A549 (cell line): ENCODE data around the gene C6orf58. TPM values are rescaled to one million over a fixed set of nuclear protein-coding genes. Genes with fewer than 3 reads are reported as not detected.

Source experiments
- ATAC-seq, 2 experiments: fragments of 200-7000 bp in 1 of 2; fragments of >200 bp in 1 of 2; cut with Nextera tagmentation in 1 of 2; cut with Tn5 transposase in 1 of 2; 3 replicates each; pipeline versions ENCODE4 v1.8.0 to v1.9.1; 2018 to 2020; ENCODE audit warnings: mild to moderate bottlenecking in 1 of 2, moderate library complexity in 1 of 2
- CTCF ChIA-PET: fragments of 300-600 bp; sonication (Branson Sonifier 250); formaldehyde crosslinking; extraction: SDS; loops from one replicate; lab custom pipeline; 2021; ENCODE audit warnings: antibody characterized with exemption, inconsistent platforms; lab: Yijun Ruan, JAX
- POLR2A ChIA-PET: fragments of 350-600 bp; formaldehyde crosslinking; extraction: SDS; loops from one replicate; lab custom pipeline; 2021; ENCODE audit warnings: antibody characterized with exemption, inconsistent platforms; lab: Yijun Ruan, JAX
- DNase-seq, 2 experiments: peaks; one replicate each; pipeline versions ENCODE4 v3.0.0 to v3.0.0-alpha.2; 2011 to 2016; ENCODE audit warnings: low read depth in 1 of 2, low spot score in 1 of 2
- FAIRE-seq: peaks from 2 replicates; lab custom pipeline; 2011; peaks lifted over from hg19 to GRCh38; lab: Jason Lieb, UNC
- H3K27ac ChIP-seq, 2 experiments: fragments of >200 bp; sonication (Bioruptor Twin); formaldehyde crosslinking; 3 replicates each; pipeline ENCODE4 v1.5.1; 2016 to 2017
- H3K4me1 ChIP-seq: fragments of >200 bp; sonication (Bioruptor Twin); formaldehyde crosslinking; 3 replicates; pipeline ENCODE4 v1.6.1; 2016
- H3K4me2 ChIP-seq: fragments of >200 bp; sonication (Bioruptor Twin); formaldehyde crosslinking; 3 replicates; pipeline ENCODE4 v1.6.1; 2016
- H3K4me3 ChIP-seq: fragments of >200 bp; sonication (Bioruptor Twin); formaldehyde crosslinking; 3 replicates; pipeline ENCODE4 v1.5.1; 2016
- H3K9me3 ChIP-seq: fragments of >200 bp; sonication (Bioruptor Twin); formaldehyde crosslinking; 3 replicates; pipeline ENCODE4 v1.6.1; 2016
- ATOH8 ChIP-seq: fragments of 250-450 bp; sonication (Bioruptor Pico); IDR thresholded peaks from 2 replicates; pipeline ENCODE4 v1.5.0; 2020; ENCODE audit warnings: low read depth, mild to moderate bottlenecking, moderate library complexity
- BCL3 ChIP-seq: fragments of >200 bp; sonication (Bioruptor Twin); formaldehyde crosslinking; IDR thresholded peaks from 3 replicates; pipeline ENCODE4 v1.6.1; 2016
- CEBPB ChIP-seq, 2 experiments: fragments of >200 bp in 1 of 2; sonication (Bioruptor Twin) in 1 of 2; formaldehyde crosslinking in 1 of 2; IDR thresholded peaks; 2 replicates each; pipeline ENCODE4 v1.6.1; 2012 to 2016
- CHD2 ChIP-seq: fragments of 150-350 bp; IDR thresholded peaks from 2 replicates; pipeline ENCODE4 v1.6.1; 2014; ENCODE audit warnings: low read length; ENCODE audit not compliant: partially characterized antibody
- E2F6 ChIP-seq: IDR thresholded peaks from 2 replicates; pipeline ENCODE4 v1.6.1; 2012; ENCODE audit warnings: low read depth, borderline replicate concordance
- EHF ChIP-seq: fragments of 250-450 bp; sonication (Bioruptor Pico); IDR thresholded peaks from 2 replicates; pipeline ENCODE4 v1.5.0; 2020; ENCODE audit warnings: mild to moderate bottlenecking
- FOSB ChIP-seq: fragments of 250-450 bp; sonication (Bioruptor Pico); IDR thresholded peaks from 2 replicates; pipeline ENCODE4 v1.5.0; 2020; ENCODE audit warnings: mild to moderate bottlenecking, moderate library complexity
- FOSL2 ChIP-seq, 2 experiments: fragments of 450-650 bp in 1 of 2; fragments of >200 bp in 1 of 2; sonication (Bioruptor Twin) in 1 of 2; formaldehyde crosslinking; IDR thresholded peaks; 2 replicates each; pipeline versions ENCODE4 v1.5.0 to v1.6.1; 2016 to 2020; ENCODE audit warnings: mild to moderate bottlenecking in 1 of 2, moderate library complexity in 1 of 2
- GATA3 ChIP-seq: IDR thresholded peaks from 2 replicates; pipeline ENCODE4 v1.6.1; 2012; ENCODE audit warnings: borderline replicate concordance
- HOXA7 ChIP-seq: fragments of 250-450 bp; sonication (Bioruptor Pico); IDR thresholded peaks from 2 replicates; pipeline ENCODE4 v1.5.0; 2020; ENCODE audit warnings: mild to moderate bottlenecking, moderate library complexity
- HOXB13 ChIP-seq: fragments of 250-450 bp; sonication (Bioruptor Pico); IDR thresholded peaks from 2 replicates; pipeline ENCODE4 v1.5.0; 2020; ENCODE audit warnings: low read depth, mild to moderate bottlenecking, moderate library complexity
- JUNB ChIP-seq: fragments of >200 bp; sonication (Bioruptor Twin); formaldehyde crosslinking; IDR thresholded peaks from 2 replicates; pipeline ENCODE4 v1.6.1; 2016
- KDM5A ChIP-seq: fragments of 200-600 bp; sonication (generic); IDR thresholded peaks from 2 replicates; pipeline ENCODE4 v1.6.1; 2016; ENCODE audit warnings: antibody characterized with exemption, mild to moderate bottlenecking
- MYC ChIP-seq: IDR thresholded peaks from 2 replicates; pipeline ENCODE4 v1.6.1; 2012; ENCODE audit warnings: mild to moderate bottlenecking, inconsistent platforms, low read length, improper control_type of control experiment, borderline replicate concordance
- POLR2A ChIP-seq: IDR thresholded peaks from 2 replicates; pipeline ENCODE4 v1.6.1; 2012; ENCODE audit warnings: mild to moderate bottlenecking, low read length
- POLR2AphosphoS2 ChIP-seq: conservative IDR thresholded peaks from 2 replicates; pipeline ENCODE4 v1.6.1; 2012; ENCODE audit warnings: low read length, improper control_type of control experiment, inconsistent platforms
- RAD21 ChIP-seq, 2 experiments: fragments of >200 bp in 1 of 2; sonication (Bioruptor Twin) in 1 of 2; formaldehyde crosslinking in 1 of 2; IDR thresholded peaks in 1 of 2; conservative IDR thresholded peaks in 1 of 2; 2 replicates in 1 of 2; 3 replicates in 1 of 2; pipeline ENCODE4 v1.6.1; 2012 to 2018; ENCODE audit warnings: inconsistent platforms in 1 of 2
- RARB ChIP-seq: fragments of 250-450 bp; sonication (Bioruptor Pico); IDR thresholded peaks from 2 replicates; pipeline ENCODE4 v1.8.0; 2021; ENCODE audit warnings: mild to moderate bottlenecking, moderate library complexity
- REST ChIP-seq: fragments of 200-600 bp; sonication (generic); IDR thresholded peaks from 2 replicates; pipeline ENCODE4 v1.6.1; 2016; ENCODE audit warnings: antibody characterized with exemption, mild to moderate bottlenecking, moderate library complexity
- RFX5 ChIP-seq: fragments of 450-650 bp; IDR thresholded peaks from 2 replicates; pipeline ENCODE4 v1.7.1; 2014; ENCODE audit warnings: antibody characterized with exemption, mild to moderate bottlenecking, moderate library complexity
- SMC3 ChIP-seq: fragments of >200 bp; sonication (Bioruptor Twin); formaldehyde crosslinking; IDR thresholded peaks from 3 replicates; pipeline ENCODE4 v1.6.1; 2018; ENCODE audit warnings: inconsistent platforms
- TP53 ChIP-seq: fragments of 250-450 bp; sonication (Bioruptor Pico); IDR thresholded peaks from 2 replicates; pipeline ENCODE4 v1.5.0; 2021; ENCODE audit warnings: mild to moderate bottlenecking, moderate library complexity
- ZNF302 ChIP-seq: fragments of 250-450 bp; sonication (Bioruptor Pico); IDR thresholded peaks from 2 replicates; pipeline ENCODE4 v1.9.0; 2021; ENCODE audit warnings: inconsistent platforms, mild to moderate bottlenecking, moderate library complexity
- ZSCAN20 ChIP-seq: fragments of 250-450 bp; sonication (Bioruptor Pico); IDR thresholded peaks from 2 replicates; pipeline ENCODE4 v1.8.0; 2022; ENCODE audit warnings: mild to moderate bottlenecking, moderate library complexity
- polyA plus RNA-seq, 4 experiments: library from polyadenylated mRNA; depleted of rRNA in 3 of 4; stranded (reverse); fragments of >200 nt; fragmentation: RNase III in 1 of 4; extraction: RNeasy Plus Mini Kit Qiagen cat#74134 plus additional on column Dnase treatment in 1 of 4; gene quantifications; 2 replicates in 3 of 4; 3 replicates in 1 of 4; pipeline ENCODE4 v1.2.3, GENCODE V29; 2011 to 2017
- TF ChIP-seq, protein P1 (sequence below): IDR thresholded peaks from 2 replicates; pipeline ENCODE4 v1.6.1; 2012

The C6orf58 gene
- polyA plus RNA-seq, 2 of the 4 experiments (the other 2 are of a cell fraction): 0.12 TPM; not detected in 1

GRCh38 chr6:127566119-127566518 is 10.9 kb upstream of the C6orf58 start:
- no peaks in the 10 kb centered on the region for H3K9me3 ChIP-seq
- FAIRE-seq (no peak), DNase-seq (no peak), ATAC-seq (no peak)
- H3K4me1 ChIP-seq: peaks cover 4% of the 10 kb centered on the region
- TF ChIP-seq BCL3 (no peak), KDM5A (no peak), RAD21 (conservative IDR thresholded peaks at IDR 0.05 in 1 of 2, IDR thresholded peaks at IDR 0.05 in 1 of 2) (no peak), POLR2A (no peak), SMC3 (no peak), HOXB13 (CRISPR knock-in tag) (no peak), ATOH8 (CRISPR knock-in tag) (no peak), TP53 (no peak), E2F6 (no peak)
- TF ChIP-seq, protein P1, sequence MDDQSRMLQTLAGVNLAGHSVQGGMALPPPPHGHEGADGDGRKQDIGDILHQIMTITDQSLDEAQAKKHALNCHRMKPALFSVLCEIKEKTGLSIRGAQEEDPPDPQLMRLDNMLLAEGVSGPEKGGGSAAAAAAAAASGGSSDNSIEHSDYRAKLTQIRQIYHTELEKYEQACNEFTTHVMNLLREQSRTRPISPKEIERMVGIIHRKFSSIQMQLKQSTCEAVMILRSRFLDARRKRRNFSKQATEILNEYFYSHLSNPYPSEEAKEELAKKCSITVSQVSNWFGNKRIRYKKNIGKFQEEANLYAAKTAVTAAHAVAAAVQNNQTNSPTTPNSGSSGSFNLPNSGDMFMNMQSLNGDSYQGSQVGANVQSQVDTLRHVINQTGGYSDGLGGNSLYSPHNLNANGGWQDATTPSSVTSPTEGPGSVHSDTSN: no peak
- POLR2A ChIA-PET: no interaction called here
- no peak overlapping the region for H3K4me2 ChIP-seq
- CTCF ChIA-PET: interaction anchor here (1.0 to 1.1 kb wide), 2 partner anchors 11 kb away, joined by 3 to 4 read pairs; partner anchors contain the start of gene C6orf58
- H3K27ac ChIP-seq: no peak overlapping the region
- H3K4me3 ChIP-seq: no peak overlapping the region

GRCh38 chr6:127566651-127567050 is 10.3 kb upstream of the C6orf58 start:
- POLR2A ChIA-PET: no interaction called here
- CTCF ChIA-PET: interaction anchor here (1.0 kb wide), 1 partner anchor 10 kb away, joined by 3 read pairs; the partner anchor contains the start of gene C6orf58
- ATAC-seq: no peak
- no peak overlapping the region for H3K4me3 ChIP-seq
- no peak for FAIRE-seq
- peaks cover 7% of the 10 kb centered on the region for H3K4me1 ChIP-seq
- H3K27ac ChIP-seq: no peak overlapping the region
- TF ChIP-seq SMC3 (no peak), POLR2A (no peak), HOXB13 (CRISPR knock-in tag) (no peak), RFX5 (no peak), FOSB (no peak), FOSL2 (IDR thresholded peaks at IDR 0.05) (no peak), FOSL2 (CRISPR knock-in tag; IDR thresholded peaks at IDR 0.05) (no peak), GATA3 (no peak), REST (no peak), RARB (no peak), POLR2AphosphoS2 (no peak), ZNF302 (CRISPR knock-in tag) (no peak), JUNB (no peak), CHD2 (no peak), HOXA7 (CRISPR knock-in tag) (no peak), CEBPB (IDR thresholded peaks at IDR 0.05) (no peak), ZSCAN20 (CRISPR knock-in tag) (no peak), EHF (no peak), MYC (no peak)
- TF ChIP-seq, all 56 proteins: peak for 0
- Histone ChIP-seq H3K4me2 (no peak overlapping the region), H3K9me3 (no peaks in the 10 kb centered on the region)
- DNase-seq: no peak
